Osteocyte (in vitro differentiated cells): Measurements from ENCODE around the gene MUC5B. TPM values are rescaled to one million over a fixed set of nuclear protein-coding genes. Genes with fewer than 3 reads are reported as not detected.

Experiments used
- DNase-seq: peaks from one replicate; pipeline ENCODE4 v3.0.0; 2021; ENCODE audit warnings: mixed read lengths; ENCODE audit not compliant: unreplicated experiment; ENCODE audit errors: extremely low spot score
- H3K27ac Mint-ChIP-seq: one replicate; pipeline ENCODE4 v1.8.0; 2021; ENCODE audit warnings: mild to moderate bottlenecking, mixed read lengths; ENCODE audit not compliant: unreplicated experiment
- H3K27me3 Mint-ChIP-seq: one replicate; pipeline ENCODE4 v1.8.0; 2021; ENCODE audit warnings: mixed read lengths; ENCODE audit not compliant: unreplicated experiment
- H3K36me3 Mint-ChIP-seq: one replicate; pipeline ENCODE4 v1.8.0; 2021; ENCODE audit warnings: mixed read lengths; ENCODE audit not compliant: unreplicated experiment
- H3K4me1 Mint-ChIP-seq: one replicate; pipeline ENCODE4 v1.8.0; 2021; ENCODE audit warnings: mixed read lengths; ENCODE audit not compliant: unreplicated experiment
- H3K4me3 Mint-ChIP-seq: one replicate; pipeline ENCODE4 v1.8.0; 2021; ENCODE audit warnings: mild to moderate bottlenecking, moderate library complexity, mixed read lengths; ENCODE audit not compliant: unreplicated experiment
- H3K9me3 Mint-ChIP-seq: one replicate; pipeline ENCODE4 v1.8.0; 2021; ENCODE audit warnings: mixed read lengths; ENCODE audit not compliant: unreplicated experiment
- total RNA-seq: library from RNA; stranded (reverse); gene quantifications from 2 replicates; pipeline ENCODE4 v1.2.1, GENCODE V29; 2021
- TF ChIP-seq, protein P1 (sequence below): fragments of 200-600 bp; sonication (generic); IDR thresholded peaks from 2 replicates; pipeline ENCODE4 v1.5.0; 2021; ENCODE audit warnings: antibody characterized with exemption, mild to moderate bottlenecking, moderate library complexity

Gene MUC5B
- total RNA-seq, 1 donor from 2014 or later: not detected

DNA sequence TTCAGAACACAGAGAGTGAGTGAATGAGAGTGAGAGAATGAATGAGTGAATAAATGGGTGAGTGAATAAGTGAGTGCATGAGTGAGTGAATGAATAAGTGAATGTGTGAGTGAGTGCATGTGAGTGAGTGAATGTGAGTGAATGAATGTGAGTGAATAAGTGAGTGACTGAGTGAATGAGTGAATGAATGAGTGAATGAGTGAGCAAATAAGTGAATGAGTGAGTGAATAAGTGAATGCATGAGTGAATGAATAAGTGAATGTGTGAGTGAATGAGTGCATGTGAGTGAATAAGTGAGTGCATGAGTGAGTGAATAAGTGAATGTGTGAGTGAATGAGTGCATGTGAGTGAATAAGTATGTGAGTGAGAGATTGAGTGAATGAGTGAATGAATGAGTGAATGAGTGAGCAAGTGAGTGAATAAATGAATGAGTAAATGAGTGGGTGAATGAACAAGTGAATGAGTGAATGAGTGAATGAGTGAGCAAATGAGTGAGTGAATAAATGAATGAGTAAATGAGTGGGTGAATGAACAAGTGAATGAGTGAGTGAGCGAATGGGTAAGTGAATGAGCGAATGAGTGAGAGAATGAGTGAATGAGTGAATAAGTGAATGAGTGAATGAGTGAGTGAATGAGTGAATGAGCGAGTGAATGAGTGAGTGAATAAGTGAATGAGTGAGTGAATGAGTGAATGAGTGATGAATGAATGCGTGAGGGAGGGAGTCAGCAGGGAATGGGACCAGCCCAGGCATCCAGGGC lies 21.3 kb upstream of the MUC5B start:
- no peak for DNase-seq
- TF ChIP-seq, protein P1, sequence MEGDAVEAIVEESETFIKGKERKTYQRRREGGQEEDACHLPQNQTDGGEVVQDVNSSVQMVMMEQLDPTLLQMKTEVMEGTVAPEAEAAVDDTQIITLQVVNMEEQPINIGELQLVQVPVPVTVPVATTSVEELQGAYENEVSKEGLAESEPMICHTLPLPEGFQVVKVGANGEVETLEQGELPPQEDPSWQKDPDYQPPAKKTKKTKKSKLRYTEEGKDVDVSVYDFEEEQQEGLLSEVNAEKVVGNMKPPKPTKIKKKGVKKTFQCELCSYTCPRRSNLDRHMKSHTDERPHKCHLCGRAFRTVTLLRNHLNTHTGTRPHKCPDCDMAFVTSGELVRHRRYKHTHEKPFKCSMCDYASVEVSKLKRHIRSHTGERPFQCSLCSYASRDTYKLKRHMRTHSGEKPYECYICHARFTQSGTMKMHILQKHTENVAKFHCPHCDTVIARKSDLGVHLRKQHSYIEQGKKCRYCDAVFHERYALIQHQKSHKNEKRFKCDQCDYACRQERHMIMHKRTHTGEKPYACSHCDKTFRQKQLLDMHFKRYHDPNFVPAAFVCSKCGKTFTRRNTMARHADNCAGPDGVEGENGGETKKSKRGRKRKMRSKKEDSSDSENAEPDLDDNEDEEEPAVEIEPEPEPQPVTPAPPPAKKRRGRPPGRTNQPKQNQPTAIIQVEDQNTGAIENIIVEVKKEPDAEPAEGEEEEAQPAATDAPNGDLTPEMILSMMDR: no peak

DNA sequence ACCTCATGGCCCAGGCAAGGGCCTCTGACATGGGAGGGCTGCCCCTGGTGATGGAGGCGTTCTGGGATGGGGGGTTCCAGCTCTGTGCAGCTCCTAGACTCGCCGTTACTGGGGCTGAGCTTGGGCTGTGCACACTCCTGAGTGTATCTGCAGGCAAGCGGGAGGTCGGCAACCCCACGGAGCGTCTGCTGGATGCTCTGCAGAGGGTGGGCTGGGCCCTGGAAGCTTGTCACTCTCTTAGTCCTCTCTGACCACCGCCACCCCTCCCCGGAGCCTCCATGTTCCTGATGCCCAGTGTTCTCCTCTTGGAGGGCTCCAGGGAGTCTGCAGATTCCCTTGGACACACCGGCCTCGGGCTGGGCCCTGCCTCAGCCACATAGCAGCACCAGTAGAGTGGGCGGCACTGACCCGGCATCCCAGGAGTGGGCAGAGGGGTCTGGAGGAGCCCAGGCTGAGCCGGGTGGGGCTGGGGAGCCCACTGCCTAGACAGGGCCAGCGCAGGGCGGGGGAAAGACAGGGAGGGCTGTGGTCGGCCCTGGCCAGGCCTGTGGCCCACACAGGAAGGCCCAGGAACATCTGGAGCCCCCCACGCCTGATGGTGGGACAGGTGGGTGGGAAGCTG lies 20.6 kb upstream of the MUC5B start:
- H3K4me3 Mint-ChIP-seq: no peak overlapping the region
- peaks cover 3% of the 10 kb centered on the region for H3K27me3 Mint-ChIP-seq
- TF ChIP-seq, protein P1: no peak
- no peaks in the 10 kb centered on the region for H3K36me3 Mint-ChIP-seq
- no peaks in the 10 kb centered on the region for H3K9me3 Mint-ChIP-seq
- no peaks in the 10 kb centered on the region for H3K4me1 Mint-ChIP-seq
- peak; percentile 84 for DNase-seq
- no peak overlapping the region for H3K27ac Mint-ChIP-seq

More for the DNA sequence above, 21.3 kb upstream of the MUC5B start:
- Mint-ChIP-seq H3K27ac (no peak overlapping the region), H3K27me3 (peaks cover 3% of the 10 kb centered on the region), H3K4me3 (no peak overlapping the region), H3K9me3 (no peaks in the 10 kb centered on the region), H3K36me3 (no peaks in the 10 kb centered on the region), H3K4me1 (no peaks in the 10 kb centered on the region)

DNA sequence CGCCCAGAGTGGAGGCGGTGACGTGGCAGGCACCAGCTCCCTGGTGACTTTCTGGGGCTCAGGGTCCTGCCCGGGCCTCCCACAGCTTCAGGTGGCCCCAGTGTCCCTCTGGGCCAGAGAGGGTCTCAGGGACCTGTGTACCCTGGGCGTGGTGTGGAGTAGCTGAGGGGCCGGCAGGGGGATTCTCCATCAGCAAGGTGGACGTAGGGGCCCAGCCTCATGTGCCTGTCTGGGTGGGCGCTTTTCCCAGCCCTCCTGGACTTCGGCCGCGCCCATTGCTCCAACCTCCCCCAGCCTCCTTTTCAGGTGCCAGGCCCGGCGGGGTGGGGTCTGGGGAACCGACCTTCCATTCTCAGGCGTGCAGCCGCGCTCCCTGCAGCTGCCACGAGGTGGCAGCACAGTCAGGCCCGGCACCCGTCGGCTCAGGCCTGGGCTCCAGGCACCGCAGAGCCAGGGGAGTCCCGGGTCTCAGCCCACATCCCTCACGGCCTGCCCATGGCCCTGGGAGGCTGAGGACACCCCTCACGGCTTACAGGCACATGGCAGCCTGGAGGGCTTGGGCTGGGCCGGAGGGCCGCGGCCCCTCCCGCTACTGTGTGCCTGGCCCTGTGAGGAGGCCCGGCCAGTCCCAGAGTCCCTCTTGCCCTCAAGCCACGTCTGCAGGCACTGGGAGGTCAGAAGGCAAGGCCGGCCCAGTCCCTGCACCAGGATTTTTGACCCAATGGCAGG lies 19.9 kb upstream of the MUC5B start:
- Mint-ChIP-seq H3K4me3 (no peak overlapping the region), H3K27ac (no peak overlapping the region)

DNA sequence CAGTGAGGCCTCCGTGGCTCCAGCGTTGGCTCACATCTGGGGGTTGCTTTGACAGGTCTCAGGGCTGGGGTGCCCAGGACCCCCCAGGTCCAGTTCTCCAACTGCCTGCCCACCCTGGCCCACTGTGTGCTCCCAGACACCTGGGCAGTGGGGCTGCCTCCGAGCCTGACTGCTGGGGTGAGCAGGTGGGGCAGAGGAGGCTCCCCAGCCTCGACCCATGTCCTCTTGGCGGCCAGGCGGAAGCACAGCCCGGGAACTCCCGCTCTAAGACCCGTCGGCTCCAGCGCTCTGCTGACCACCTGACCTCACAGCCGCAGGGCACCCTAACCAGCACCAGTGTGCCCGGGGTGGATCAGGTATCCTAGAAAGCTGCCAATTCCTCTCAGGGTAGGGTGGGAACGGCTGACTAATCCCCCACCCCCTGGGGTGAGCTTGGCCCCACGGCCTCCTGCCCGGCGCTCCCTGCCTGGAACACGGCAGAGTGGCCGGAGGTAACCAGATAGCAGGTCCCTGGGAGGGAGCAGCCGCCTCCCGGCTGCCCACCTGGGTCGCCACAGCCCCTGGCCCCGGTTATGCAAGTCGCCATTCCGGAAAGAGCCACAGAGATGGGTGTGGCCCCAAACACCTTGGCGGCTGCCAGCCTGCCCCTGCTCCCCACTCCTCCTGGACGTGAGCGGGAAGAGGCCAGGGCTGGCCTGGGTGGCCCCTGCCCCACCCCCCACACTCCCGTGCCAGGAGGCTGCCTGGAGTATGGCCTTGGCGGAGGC lies 19.2 kb upstream of the MUC5B start:
- no peak overlapping the region for H3K27ac Mint-ChIP-seq
- H3K27me3 Mint-ChIP-seq: peaks cover 3% of the 10 kb centered on the region
- no peaks in the 10 kb centered on the region for H3K36me3 Mint-ChIP-seq
- no peak overlapping the region for H3K4me3 Mint-ChIP-seq
- H3K9me3 Mint-ChIP-seq: no peaks in the 10 kb centered on the region
- DNase-seq: peak; percentile 84
- TF ChIP-seq, protein P1: no peak
- H3K4me1 Mint-ChIP-seq: no peaks in the 10 kb centered on the region

More for the DNA sequence above, 19.9 kb upstream of the MUC5B start:
- H3K36me3 Mint-ChIP-seq: no peaks in the 10 kb centered on the region
- DNase-seq: peak; percentile 88
- H3K4me1 Mint-ChIP-seq: no peaks in the 10 kb centered on the region
- TF ChIP-seq, protein P1: peak; percentile 92
- H3K27me3 Mint-ChIP-seq: peaks cover 3% of the 10 kb centered on the region
- H3K9me3 Mint-ChIP-seq: no peaks in the 10 kb centered on the region
